Fibroblast of pulmonary artery (primary cell): ENCODE measurements around the gene CEBPE.

ENCODE experiments used
- DNase-seq: peaks from one replicate; pipeline ENCODE4 v3.0.0-alpha.2; 2010; ENCODE audit warnings: low read depth
- H3K4me3 ChIP-seq: replicated peaks from 2 replicates; pipeline ENCODE4 v1.5.1; 2011; ENCODE audit warnings: low read depth, mild to moderate bottlenecking, control low read depth, low read length, moderate library complexity
- TF ChIP-seq, protein P1 (sequence below): IDR thresholded peaks from 2 replicates; pipeline ENCODE4 v1.5.1; 2011; ENCODE audit warnings: mild to moderate bottlenecking, control low read depth, low read length, inconsistent platforms; ENCODE audit errors: missing control alignments

CEBPE gene

DNA sequence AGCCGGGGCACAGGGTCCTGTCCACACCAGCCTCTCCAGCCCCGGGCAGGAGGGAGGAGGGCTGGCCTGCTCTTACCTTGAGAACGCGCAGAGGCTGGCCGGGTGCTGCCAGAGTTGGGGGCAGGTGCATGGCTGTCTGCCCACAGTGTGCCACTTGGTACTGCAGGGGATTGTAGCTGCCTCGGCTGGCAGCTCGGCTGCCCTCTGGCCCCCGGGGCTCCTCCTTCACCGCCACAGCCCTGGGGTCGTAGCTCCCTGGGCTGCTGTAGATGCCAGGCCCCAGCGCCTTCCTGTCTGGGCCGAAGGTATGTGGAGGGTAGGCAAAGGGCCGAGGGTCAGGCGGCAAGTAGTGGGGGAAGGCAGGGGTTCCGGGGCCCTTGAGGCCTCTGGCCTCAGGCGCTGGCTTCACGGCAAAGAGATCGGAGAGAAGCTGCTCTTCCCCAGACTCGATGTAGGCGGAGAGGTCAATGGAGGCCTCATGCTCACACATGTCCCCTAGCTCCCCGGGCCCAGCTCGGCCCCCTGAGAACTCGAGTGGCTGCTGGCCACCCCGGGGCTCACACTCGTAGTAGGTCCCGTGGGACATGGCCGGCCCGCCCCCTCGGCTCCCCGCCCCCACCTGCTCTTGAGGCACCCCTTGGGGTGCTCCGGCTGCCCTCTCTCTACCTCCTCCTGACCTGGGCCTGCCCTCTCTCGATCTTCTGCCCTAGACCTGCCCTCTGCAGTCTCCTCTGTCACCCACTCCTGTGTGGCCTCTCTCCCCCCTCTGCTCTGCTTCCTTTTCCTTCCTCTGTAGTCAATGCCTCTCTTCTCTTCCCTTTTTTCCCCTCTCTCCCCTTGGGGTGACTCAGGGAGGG, at the start of gene CEBPE:
CEBPE (minus strand) TSS at position 750 of the 857 bp plus-strand sequence; CDS start at position 586, 164 bp downstream.
- no peak within 1 kb of the TSS for H3K4me3 ChIP-seq

DNA sequence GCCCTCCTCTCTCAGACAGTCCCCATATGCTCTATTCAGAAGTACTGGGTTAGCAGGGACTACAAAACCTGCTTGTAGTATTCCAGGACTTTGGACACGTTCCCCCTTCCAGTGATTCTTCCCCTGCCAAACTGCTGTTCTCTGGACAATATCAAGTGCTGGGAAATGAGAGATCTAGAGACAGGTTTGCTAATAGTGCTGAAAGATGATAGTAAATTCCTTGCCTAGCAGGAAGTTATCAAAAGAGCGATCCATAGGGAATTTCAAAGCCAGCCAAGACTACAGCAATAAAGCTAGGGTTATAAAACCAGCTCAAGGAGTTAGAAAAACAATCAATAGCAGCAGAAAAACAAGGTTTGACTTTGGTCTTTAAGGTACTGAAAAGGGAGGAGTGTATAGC, 49.2 kb upstream of the CEBPE start:
- TF ChIP-seq, protein P1, sequence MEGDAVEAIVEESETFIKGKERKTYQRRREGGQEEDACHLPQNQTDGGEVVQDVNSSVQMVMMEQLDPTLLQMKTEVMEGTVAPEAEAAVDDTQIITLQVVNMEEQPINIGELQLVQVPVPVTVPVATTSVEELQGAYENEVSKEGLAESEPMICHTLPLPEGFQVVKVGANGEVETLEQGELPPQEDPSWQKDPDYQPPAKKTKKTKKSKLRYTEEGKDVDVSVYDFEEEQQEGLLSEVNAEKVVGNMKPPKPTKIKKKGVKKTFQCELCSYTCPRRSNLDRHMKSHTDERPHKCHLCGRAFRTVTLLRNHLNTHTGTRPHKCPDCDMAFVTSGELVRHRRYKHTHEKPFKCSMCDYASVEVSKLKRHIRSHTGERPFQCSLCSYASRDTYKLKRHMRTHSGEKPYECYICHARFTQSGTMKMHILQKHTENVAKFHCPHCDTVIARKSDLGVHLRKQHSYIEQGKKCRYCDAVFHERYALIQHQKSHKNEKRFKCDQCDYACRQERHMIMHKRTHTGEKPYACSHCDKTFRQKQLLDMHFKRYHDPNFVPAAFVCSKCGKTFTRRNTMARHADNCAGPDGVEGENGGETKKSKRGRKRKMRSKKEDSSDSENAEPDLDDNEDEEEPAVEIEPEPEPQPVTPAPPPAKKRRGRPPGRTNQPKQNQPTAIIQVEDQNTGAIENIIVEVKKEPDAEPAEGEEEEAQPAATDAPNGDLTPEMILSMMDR = no peak
- no peak for DNase-seq
- no peak overlapping the region for H3K4me3 ChIP-seq

More for the DNA sequence above, at the start of gene CEBPE:
- TF ChIP-seq, protein P1 = no peak
- DNase-seq = no peak

DNA sequence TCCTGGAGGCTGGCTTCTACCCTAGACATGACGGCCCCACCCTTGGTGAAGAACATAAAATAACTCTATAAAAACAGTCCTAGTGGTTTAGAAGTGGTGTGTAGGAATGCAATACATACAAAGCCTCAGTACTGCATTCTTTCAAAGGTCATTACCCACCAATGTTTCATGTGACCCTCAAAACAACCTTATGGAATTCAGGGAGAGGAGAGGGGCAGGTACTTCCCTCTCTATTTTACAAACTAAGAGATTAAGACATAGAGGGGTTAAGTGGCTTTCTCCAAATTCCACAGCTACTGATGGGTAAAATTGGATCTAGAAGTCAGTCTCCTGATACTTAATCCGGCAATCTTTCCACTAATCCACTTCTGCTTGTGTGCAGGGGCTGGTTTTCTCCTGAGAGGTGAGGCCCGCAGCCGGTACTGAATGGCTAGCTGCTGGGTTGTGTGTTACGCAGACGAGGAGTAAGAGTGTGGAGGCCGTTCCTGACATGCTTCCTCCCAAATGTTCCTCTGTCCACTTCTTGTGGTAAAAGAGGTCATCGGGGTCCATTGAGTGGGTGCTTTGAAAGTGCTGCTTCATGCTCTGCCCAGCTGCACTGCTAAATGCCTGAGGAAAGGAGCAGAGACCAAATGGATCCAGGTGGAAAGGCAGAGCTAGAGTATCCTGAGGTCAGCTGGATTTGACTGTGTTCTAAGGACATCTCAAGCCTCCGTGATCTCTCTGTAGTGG, 48.2 kb upstream of the CEBPE start:
- H3K4me3 ChIP-seq = no peak overlapping the region
- TF ChIP-seq, protein P1 = no peak
- no peak for DNase-seq

DNA sequence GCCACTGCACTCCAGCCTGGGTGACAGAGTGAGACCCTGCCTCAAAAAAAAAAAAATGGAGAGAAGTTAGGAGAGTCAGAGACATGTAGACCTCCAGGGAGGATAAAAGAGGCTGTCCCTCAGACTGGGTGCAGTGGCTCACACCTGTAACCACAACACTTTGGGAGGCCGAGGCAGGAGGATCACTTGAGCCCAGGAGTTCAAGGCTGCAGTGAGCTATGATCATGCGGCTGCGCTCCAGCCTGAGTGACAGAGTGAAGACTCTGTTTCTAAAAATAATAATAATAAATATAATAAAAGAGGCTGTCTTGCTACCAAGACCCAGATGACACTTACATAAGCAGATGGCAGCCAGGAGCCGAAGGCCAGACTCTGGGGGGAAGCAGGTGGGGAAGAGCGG, 45.9 kb upstream of the CEBPE start:
- H3K4me3 ChIP-seq = no peak overlapping the region
- DNase-seq = no peak
- TF ChIP-seq, protein P1 = no peak

DNA sequence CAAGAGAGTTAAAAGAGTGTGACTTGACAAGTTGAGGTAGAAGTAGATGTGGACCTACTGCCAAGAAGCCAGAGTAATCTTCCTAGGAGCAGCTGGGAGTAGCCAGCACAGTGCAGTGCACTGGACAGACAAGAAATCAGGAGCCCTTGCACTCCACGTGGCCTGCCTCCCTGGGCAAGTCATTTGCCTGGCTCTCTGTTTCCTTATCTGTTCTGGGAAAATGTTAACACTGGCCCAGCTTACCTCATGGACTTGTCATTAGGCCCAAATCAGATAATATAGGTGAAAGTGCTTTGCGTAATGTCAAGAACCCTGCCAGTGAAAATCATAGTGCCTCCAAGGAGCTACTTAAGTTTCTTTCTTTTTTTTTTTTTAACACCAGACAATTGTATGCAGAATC, 45.2 kb upstream of the CEBPE start:
- TF ChIP-seq, protein P1 = no peak
- peak; percentile 71 for DNase-seq
- no peak overlapping the region for H3K4me3 ChIP-seq

DNA sequence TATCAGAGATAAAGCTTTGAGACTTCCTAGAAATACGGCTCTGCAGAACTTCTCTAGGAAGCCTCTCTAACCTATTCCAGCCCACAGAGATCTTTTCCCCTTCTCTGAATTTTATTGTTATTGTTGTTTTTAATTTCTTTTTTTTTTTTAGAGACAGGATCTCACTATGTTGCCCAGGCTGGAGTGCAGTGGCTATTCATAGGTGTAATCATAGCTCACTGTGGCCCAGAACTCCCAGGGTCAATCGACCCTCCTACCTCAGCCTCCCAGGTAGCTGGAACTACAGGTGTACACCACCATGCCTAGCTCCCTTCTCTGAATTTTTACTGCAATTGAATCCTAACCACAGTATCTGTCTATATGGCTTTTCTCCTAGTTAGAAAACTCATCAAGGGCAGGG, 44.8 kb upstream of the CEBPE start:
- no peak overlapping the region for H3K4me3 ChIP-seq
- TF ChIP-seq, protein P1 = no peak
- DNase-seq = no peak
